SK-N-MC (cell line): ENCODE data around the gene AGAP1.

Source experiments
- EZH2 ChIP-seq: fragments of 200-600 bp; sonication (generic); IDR thresholded peaks from one replicate; pipeline ENCODE4 v1.6.1; 2017; ENCODE audit warnings: antibody characterized with exemption
- FOXP2 ChIP-seq: optimal IDR thresholded peaks from 2 replicates; pipeline ENCODE3; 2011; ENCODE audit warnings: mild to moderate bottlenecking, moderate library complexity; ENCODE audit not compliant: insufficient read depth; ENCODE audit errors: extremely low read length, control extremely low read depth
- POLR2AphosphoS5 ChIP-seq: IDR thresholded peaks from 2 replicates; pipeline ENCODE4 v1.6.1; 2012; ENCODE audit warnings: mild to moderate bottlenecking, low read depth, low read length, borderline replicate concordance

DNA sequence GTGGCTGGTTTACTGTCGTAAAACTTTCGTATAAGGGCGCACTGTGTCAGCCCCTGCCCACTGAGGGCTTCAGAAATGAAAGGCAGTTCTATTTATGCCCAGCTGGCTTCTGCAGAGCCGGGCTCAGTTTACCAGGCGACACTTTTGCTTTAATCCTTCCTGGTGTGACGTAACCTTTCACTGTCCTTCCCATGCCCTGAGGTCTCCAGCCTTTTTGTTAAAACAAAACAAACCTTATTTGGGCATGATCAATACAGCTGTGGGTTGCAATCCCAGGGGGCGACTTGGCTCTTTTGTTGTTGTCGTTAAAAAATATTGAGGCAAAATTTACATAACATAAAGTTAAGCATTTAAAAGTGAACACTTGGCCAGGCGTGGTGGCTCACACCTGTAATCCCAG lies 85.3 kb downstream of the AGAP1 start:
- no peak for TF ChIP-seq POLR2AphosphoS5
- no peak for TF ChIP-seq EZH2
- no peak for TF ChIP-seq FOXP2
